Measurements from ENCODE around the gene PLOD2. TPM values are rescaled to one million over a fixed set of nuclear protein-coding genes. Genes with fewer than 3 reads are reported as not detected.

PLOD2 gene
- total and polyA plus RNA-seq, 7 donors: 2.0 to 15.7 (median 7.5) TPM

GRCh38 chr3:146157325-146158060 lies 3.5 kb downstream of the PLOD2 start:
- Histone ChIP-seq H3K27me3 (ENCODE audit: insufficient read depth in 3 of 3, low read length in 2 of 3) (no peaks in the 10 kb centered on the region), H3K36me3 (ENCODE audit: insufficient read depth in 1 of 2, low read depth in 1 of 2) (no peaks in the 10 kb centered on the region), H3K4me1 (no peaks in the 10 kb centered on the region), H3K27ac (peak overlapping the region; percentile 85), H3K9me3 (no peaks in the 10 kb centered on the region), H3K4me3 (peak overlapping the region; percentile 85)
- intact Hi-C loops (cut with DNase I): no loop called here
- ATAC-seq (no peak), DNase-seq (no peak)
- TF ChIP-seq CTCF (IDR thresholded peaks at IDR 0.05): no peak
- 20 to 61% (median 32%) methylated on average over 2 of the region's 2 CpGs for WGBS, 3 donors

GRCh38 chr3:146156666-146157314 lies 4.2 kb downstream of the PLOD2 start:
- intact Hi-C loops (cut with DNase I): no loop called here
- Histone ChIP-seq H3K9me3 (no peaks in the 10 kb centered on the region), H3K4me1 (no peaks in the 10 kb centered on the region), H3K27ac (peak overlapping the region; percentile 85), H3K36me3 (ENCODE audit: insufficient read depth in 1 of 2, low read depth in 1 of 2) (no peaks in the 10 kb centered on the region), H3K27me3 (ENCODE audit: insufficient read depth in 3 of 3, low read length in 2 of 3) (no peaks in the 10 kb centered on the region), H3K4me3 (peak overlapping the region; percentile 85)
- no peak for ATAC-seq
- TF ChIP-seq CTCF (IDR thresholded peaks at IDR 0.05): no peak
- WGBS, 3 donors: 41 to 75% (median 46%) methylated on average over 3 of the region's 3 CpGs
- no peak for DNase-seq

GRCh38 chr3:146156095-146156494 lies 4.9 kb downstream of the PLOD2 start:
- Histone ChIP-seq H3K4me1 (no peaks in the 10 kb centered on the region), H3K9me3 (no peaks in the 10 kb centered on the region), H3K27me3 (ENCODE audit: insufficient read depth in 3 of 3, low read length in 2 of 3) (no peaks in the 10 kb centered on the region), H3K4me3 (peak overlapping the region; percentile 85), H3K27ac (peak overlapping the region; percentile 85), H3K36me3 (ENCODE audit: insufficient read depth in 1 of 2, low read depth in 1 of 2) (no peaks in the 10 kb centered on the region)
- DNase-seq (no peak), ATAC-seq (no peak)
- TF ChIP-seq CTCF (IDR thresholded peaks at IDR 0.05): no peak
- intact Hi-C loops (cut with DNase I): no loop called here
- 20 to 43% (median 26%) methylated on average over 4 of the region's 4 CpGs for WGBS, 3 donors

- ATAC-seq: no peak
- Histone ChIP-seq H3K27ac (no peak overlapping the region), H3K27me3 (ENCODE audit: insufficient read depth in 3 of 3, low read length in 2 of 3) (no peaks in the 10 kb centered on the region), H3K36me3 (ENCODE audit: insufficient read depth in 1 of 2, low read depth in 1 of 2) (no peaks in the 10 kb centered on the region), H3K9me3 (no peaks in the 10 kb centered on the region), H3K4me3 (no peak overlapping the region), H3K4me1 (no peaks in the 10 kb centered on the region)
- 54 to 66% (median 57%) methylated on average over 2 of the region's 2 CpGs for WGBS, 3 donors
- no peak for DNase-seq
- TF ChIP-seq CTCF (IDR thresholded peaks at IDR 0.05): no peak
- intact Hi-C loops (cut with DNase I): no loop called here
Observed at GRCh38 chr3:146154995-146155394, 6.0 kb downstream of the PLOD2 start.

Measured in psoas muscle (tissue), 8 donors.